Measurements from ENCODE around the gene PHACTR3. TPM values are rescaled to one million over a fixed set of nuclear protein-coding genes. Genes with fewer than 3 reads are reported as not detected.

The PHACTR3 gene
- total RNA-seq, 1 donor, result not detected

- H3K4me2 ChIP-seq (ENCODE audit: insufficient read depth, low read length), result no peak overlapping the region
- no peaks in the 10 kb centered on the region for H3K79me2 ChIP-seq (ENCODE audit: insufficient read depth, low read length)
- DNase-seq (ENCODE audit: insufficient read length, low spot score, missing footprints), result peak; percentile 56
- no peaks in the 10 kb centered on the region for H3K4me1 ChIP-seq (ENCODE audit: insufficient read depth, low read length)
- no peaks in the 10 kb centered on the region for H3K9me3 ChIP-seq (ENCODE audit: low read depth, low read length)
- TF ChIP-seq, protein P1, sequence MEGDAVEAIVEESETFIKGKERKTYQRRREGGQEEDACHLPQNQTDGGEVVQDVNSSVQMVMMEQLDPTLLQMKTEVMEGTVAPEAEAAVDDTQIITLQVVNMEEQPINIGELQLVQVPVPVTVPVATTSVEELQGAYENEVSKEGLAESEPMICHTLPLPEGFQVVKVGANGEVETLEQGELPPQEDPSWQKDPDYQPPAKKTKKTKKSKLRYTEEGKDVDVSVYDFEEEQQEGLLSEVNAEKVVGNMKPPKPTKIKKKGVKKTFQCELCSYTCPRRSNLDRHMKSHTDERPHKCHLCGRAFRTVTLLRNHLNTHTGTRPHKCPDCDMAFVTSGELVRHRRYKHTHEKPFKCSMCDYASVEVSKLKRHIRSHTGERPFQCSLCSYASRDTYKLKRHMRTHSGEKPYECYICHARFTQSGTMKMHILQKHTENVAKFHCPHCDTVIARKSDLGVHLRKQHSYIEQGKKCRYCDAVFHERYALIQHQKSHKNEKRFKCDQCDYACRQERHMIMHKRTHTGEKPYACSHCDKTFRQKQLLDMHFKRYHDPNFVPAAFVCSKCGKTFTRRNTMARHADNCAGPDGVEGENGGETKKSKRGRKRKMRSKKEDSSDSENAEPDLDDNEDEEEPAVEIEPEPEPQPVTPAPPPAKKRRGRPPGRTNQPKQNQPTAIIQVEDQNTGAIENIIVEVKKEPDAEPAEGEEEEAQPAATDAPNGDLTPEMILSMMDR (IDR thresholded peaks at IDR 0.05; ENCODE audit: extremely low read depth, low read depth, low read length), result no peak
- no peaks in the 10 kb centered on the region for H3K36me3 ChIP-seq (ENCODE audit: insufficient read depth, low read length)
- no peaks in the 10 kb centered on the region for H4K20me1 ChIP-seq (ENCODE audit: insufficient read depth, low read length)
- no peak overlapping the region for H2AFZ ChIP-seq (ENCODE audit: low read length)
- no peak overlapping the region for H3K27ac ChIP-seq (ENCODE audit: low read depth, low read length)
- no peak overlapping the region for H3K4me3 ChIP-seq (ENCODE audit: insufficient read depth, low read length)
- no peaks in the 10 kb centered on the region for H3K27me3 ChIP-seq (ENCODE audit: insufficient read depth, low read length)
These were observed 209.0 kb downstream of the PHACTR3 start for GRCh38 chr20:59813126-59813947.

GRCh38 chr20:59813948-59814839, 209.9 kb downstream of the PHACTR3 start:
- Histone ChIP-seq H2AFZ (ENCODE audit: low read length) (no peak overlapping the region), H3K4me1 (ENCODE audit: insufficient read depth, low read length) (no peaks in the 10 kb centered on the region), H3K9me3 (ENCODE audit: low read depth, low read length) (no peaks in the 10 kb centered on the region), H3K79me2 (ENCODE audit: insufficient read depth, low read length) (no peaks in the 10 kb centered on the region), H4K20me1 (ENCODE audit: insufficient read depth, low read length) (no peaks in the 10 kb centered on the region), H3K4me3 (ENCODE audit: insufficient read depth, low read length) (no peak overlapping the region), H3K4me2 (ENCODE audit: insufficient read depth, low read length) (no peak overlapping the region), H3K36me3 (ENCODE audit: insufficient read depth, low read length) (no peaks in the 10 kb centered on the region), H3K27me3 (ENCODE audit: insufficient read depth, low read length) (no peaks in the 10 kb centered on the region), H3K27ac (ENCODE audit: low read depth, low read length) (no peak overlapping the region)
- peak; percentile 45 for DNase-seq (ENCODE audit: insufficient read length, low spot score, missing footprints)
- TF ChIP-seq, protein P1 (IDR thresholded peaks at IDR 0.05; ENCODE audit: extremely low read depth, low read depth, low read length), result no peak

- TF ChIP-seq, protein P1 (IDR thresholded peaks at IDR 0.05; ENCODE audit: extremely low read depth, low read depth, low read length), result no peak
- no peaks in the 10 kb centered on the region for H3K79me2 ChIP-seq (ENCODE audit: insufficient read depth, low read length)
- no peaks in the 10 kb centered on the region for H3K27me3 ChIP-seq (ENCODE audit: insufficient read depth, low read length)
- DNase-seq (ENCODE audit: insufficient read length, low spot score, missing footprints), result peak; percentile 63
- H4K20me1 ChIP-seq (ENCODE audit: insufficient read depth, low read length), result no peaks in the 10 kb centered on the region
- no peak overlapping the region for H2AFZ ChIP-seq (ENCODE audit: low read length)
- H3K9me3 ChIP-seq (ENCODE audit: low read depth, low read length), result no peaks in the 10 kb centered on the region
- H3K36me3 ChIP-seq (ENCODE audit: insufficient read depth, low read length), result no peaks in the 10 kb centered on the region
- no peak overlapping the region for H3K4me2 ChIP-seq (ENCODE audit: insufficient read depth, low read length)
- no peak overlapping the region for H3K4me3 ChIP-seq (ENCODE audit: insufficient read depth, low read length)
- H3K4me1 ChIP-seq (ENCODE audit: insufficient read depth, low read length), result no peaks in the 10 kb centered on the region
- H3K27ac ChIP-seq (ENCODE audit: low read depth, low read length), result no peak overlapping the region
These were observed 210.6 kb downstream of the PHACTR3 start for GRCh38 chr20:59814840-59815340.

Data from osteoblast (primary cell).